H1 (cell line): ENCODE results near the gene SIRT7.

Experiments used
- BACH1 ChIP-seq: IDR thresholded peaks from 2 replicates; pipeline ENCODE4 v1.6.1; 2012; ENCODE audit warnings: low read length, improper control_type of control experiment
- BRCA1 ChIP-seq: IDR thresholded peaks from 2 replicates; pipeline ENCODE4 v1.6.1; 2012; ENCODE audit warnings: low read depth, low read length, improper control_type of control experiment
- CHD1 ChIP-seq: IDR thresholded peaks from 2 replicates; pipeline ENCODE4 v1.6.1; 2012; ENCODE audit warnings: low read depth, low read length, improper control_type of control experiment
- EP300 ChIP-seq, 2 experiments: IDR thresholded peaks; 1 replicate in 1 of 2; 2 replicates in 1 of 2; pipeline ENCODE4 v1.6.1; 2011 to 2012; ENCODE audit warnings: low read depth in 2 of 2, low read length in 2 of 2, mild to moderate bottlenecking in 2 of 2, borderline replicate concordance in 1 of 2, inconsistent platforms in 1 of 2, moderate library complexity in 1 of 2
- JUN ChIP-seq: IDR thresholded peaks from 2 replicates; pipeline ENCODE4 v1.6.1; 2011; ENCODE audit warnings: low read depth, mild to moderate bottlenecking, improper control_type of control experiment, low read length
- JUND ChIP-seq: IDR thresholded peaks from 2 replicates; pipeline ENCODE4 v1.6.1; 2011; ENCODE audit warnings: mild to moderate bottlenecking, improper control_type of control experiment, low read length
- KDM1A ChIP-seq: fragments of 200-600, 300-600 bp; sonication (generic); IDR thresholded peaks from 2 replicates; pipeline ENCODE4 v1.7.1; 2016; ENCODE audit warnings: mild to moderate bottlenecking, low read length, borderline replicate concordance
- POLR2AphosphoS5 ChIP-seq: IDR thresholded peaks from 2 replicates; pipeline ENCODE4 v1.6.1; 2011; ENCODE audit warnings: low read depth, low read length
- SIN3A ChIP-seq, 2 experiments: IDR thresholded peaks in 1 of 2; conservative IDR thresholded peaks in 1 of 2; 2 replicates each; pipeline ENCODE4 v1.6.1; 2011 to 2012; ENCODE audit warnings: low read length in 2 of 2, improper control_type of control experiment in 1 of 2, low read depth in 1 of 2, mild to moderate bottlenecking in 1 of 2
- SUZ12 ChIP-seq: fragments of 200-600 bp; sonication (generic); IDR thresholded peaks from 2 replicates; pipeline ENCODE4 v1.6.1; 2012; ENCODE audit warnings: mild to moderate bottlenecking, inconsistent platforms, low read length, moderate library complexity, mixed read lengths
- TF ChIP-seq, protein P1 (sequence below), 3 experiments: IDR thresholded peaks; 1 replicate in 2 of 3; 2 replicates in 1 of 3; pipeline versions ENCODE4 v1.5.1 to v1.6.1; 2011; ENCODE audit warnings: low read length in 3 of 3, mild to moderate bottlenecking in 3 of 3, inconsistent platforms in 2 of 3, low read depth in 1 of 3, moderate library complexity in 1 of 3; ENCODE audit not compliant: insufficient read depth in 1 of 3; ENCODE audit errors: control extremely low read depth in 1 of 3
- TF ChIP-seq, protein P2 (sequence below): IDR thresholded peaks from 2 replicates; pipeline ENCODE4 v1.6.1; 2012; ENCODE audit warnings: low read length, inconsistent platforms

DNA sequence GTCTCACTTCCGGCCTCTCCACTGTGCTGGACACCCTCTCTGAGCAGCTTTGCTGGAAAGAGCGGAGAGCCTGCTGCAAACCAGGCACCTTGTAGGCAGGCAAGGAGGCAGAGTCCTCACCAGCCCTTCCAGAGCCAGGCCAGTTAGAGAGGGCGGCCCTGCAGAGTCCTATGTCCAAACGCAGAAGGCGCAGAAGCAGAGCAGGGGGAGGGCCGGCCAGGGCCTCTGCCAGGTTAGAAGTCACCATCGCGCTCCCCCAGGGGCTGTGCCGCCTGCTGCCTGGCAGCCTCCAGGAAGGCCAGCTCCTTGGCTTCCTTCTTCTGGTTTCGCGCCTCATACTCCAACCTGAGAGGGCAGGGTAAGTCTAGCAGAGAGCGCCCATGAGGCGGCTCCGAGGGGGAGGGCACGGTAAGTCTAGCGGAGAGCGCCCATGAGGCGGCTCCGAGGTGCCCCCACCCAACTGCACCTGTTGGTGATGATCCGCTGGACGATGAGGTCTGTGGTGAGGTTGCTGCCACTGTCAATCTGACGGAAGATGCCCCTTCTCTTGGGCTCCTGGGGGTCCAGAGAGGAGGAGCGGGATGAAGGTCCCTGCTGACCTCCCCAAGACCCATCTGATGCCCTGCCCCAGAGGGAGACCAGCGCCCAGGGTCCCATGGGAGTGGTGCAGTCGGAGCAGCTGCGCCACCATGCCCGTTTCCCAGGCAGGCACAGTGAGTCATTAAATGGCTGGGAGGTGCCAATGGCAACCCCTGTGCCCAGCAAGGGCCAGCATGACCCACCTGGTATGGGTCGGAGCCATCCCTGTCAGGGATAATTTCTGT, 13.2 kb downstream of the SIRT7 start:
- TF ChIP-seq EP300 (IDR thresholded peaks at IDR 0.05; ENCODE audit: borderline replicate concordance in 1 of 2, low read depth in 2 of 2, low read length in 2 of 2) (no peak), JUND (no peak), POLR2AphosphoS5 (no peak), CHD1 (no peak), JUN (no peak), BRCA1 (no peak), SIN3A (conservative IDR thresholded peaks at IDR 0.05 in 1 of 2, IDR thresholded peaks at IDR 0.05 in 1 of 2; ENCODE audit: low read depth in 1 of 2, low read length in 2 of 2) (no peak), BACH1 (no peak), KDM1A (no peak), SUZ12 (no peak)
- TF ChIP-seq, protein P1, sequence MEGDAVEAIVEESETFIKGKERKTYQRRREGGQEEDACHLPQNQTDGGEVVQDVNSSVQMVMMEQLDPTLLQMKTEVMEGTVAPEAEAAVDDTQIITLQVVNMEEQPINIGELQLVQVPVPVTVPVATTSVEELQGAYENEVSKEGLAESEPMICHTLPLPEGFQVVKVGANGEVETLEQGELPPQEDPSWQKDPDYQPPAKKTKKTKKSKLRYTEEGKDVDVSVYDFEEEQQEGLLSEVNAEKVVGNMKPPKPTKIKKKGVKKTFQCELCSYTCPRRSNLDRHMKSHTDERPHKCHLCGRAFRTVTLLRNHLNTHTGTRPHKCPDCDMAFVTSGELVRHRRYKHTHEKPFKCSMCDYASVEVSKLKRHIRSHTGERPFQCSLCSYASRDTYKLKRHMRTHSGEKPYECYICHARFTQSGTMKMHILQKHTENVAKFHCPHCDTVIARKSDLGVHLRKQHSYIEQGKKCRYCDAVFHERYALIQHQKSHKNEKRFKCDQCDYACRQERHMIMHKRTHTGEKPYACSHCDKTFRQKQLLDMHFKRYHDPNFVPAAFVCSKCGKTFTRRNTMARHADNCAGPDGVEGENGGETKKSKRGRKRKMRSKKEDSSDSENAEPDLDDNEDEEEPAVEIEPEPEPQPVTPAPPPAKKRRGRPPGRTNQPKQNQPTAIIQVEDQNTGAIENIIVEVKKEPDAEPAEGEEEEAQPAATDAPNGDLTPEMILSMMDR (IDR thresholded peaks at IDR 0.05; ENCODE audit: control extremely low read depth in 1 of 3, insufficient read depth in 1 of 3, low read depth in 1 of 3, low read length in 3 of 3), result no peak
- TF ChIP-seq, protein P2, sequence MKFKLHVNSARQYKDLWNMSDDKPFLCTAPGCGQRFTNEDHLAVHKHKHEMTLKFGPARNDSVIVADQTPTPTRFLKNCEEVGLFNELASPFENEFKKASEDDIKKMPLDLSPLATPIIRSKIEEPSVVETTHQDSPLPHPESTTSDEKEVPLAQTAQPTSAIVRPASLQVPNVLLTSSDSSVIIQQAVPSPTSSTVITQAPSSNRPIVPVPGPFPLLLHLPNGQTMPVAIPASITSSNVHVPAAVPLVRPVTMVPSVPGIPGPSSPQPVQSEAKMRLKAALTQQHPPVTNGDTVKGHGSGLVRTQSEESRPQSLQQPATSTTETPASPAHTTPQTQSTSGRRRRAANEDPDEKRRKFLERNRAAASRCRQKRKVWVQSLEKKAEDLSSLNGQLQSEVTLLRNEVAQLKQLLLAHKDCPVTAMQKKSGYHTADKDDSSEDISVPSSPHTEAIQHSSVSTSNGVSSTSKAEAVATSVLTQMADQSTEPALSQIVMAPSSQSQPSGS, result no peak
